ENCODE measurements around the gene ZNF26. TPM values are rescaled to one million over a fixed set of nuclear protein-coding genes. Genes with fewer than 3 reads are reported as not detected.

Gene ZNF26
- total and polyA plus RNA-seq, 10 of the 15 experiments (the other 5 are each of a cell fraction or from before 2014, with no cell fraction given) = 1.00 to 17.1 (median 10.5) TPM

DNA sequence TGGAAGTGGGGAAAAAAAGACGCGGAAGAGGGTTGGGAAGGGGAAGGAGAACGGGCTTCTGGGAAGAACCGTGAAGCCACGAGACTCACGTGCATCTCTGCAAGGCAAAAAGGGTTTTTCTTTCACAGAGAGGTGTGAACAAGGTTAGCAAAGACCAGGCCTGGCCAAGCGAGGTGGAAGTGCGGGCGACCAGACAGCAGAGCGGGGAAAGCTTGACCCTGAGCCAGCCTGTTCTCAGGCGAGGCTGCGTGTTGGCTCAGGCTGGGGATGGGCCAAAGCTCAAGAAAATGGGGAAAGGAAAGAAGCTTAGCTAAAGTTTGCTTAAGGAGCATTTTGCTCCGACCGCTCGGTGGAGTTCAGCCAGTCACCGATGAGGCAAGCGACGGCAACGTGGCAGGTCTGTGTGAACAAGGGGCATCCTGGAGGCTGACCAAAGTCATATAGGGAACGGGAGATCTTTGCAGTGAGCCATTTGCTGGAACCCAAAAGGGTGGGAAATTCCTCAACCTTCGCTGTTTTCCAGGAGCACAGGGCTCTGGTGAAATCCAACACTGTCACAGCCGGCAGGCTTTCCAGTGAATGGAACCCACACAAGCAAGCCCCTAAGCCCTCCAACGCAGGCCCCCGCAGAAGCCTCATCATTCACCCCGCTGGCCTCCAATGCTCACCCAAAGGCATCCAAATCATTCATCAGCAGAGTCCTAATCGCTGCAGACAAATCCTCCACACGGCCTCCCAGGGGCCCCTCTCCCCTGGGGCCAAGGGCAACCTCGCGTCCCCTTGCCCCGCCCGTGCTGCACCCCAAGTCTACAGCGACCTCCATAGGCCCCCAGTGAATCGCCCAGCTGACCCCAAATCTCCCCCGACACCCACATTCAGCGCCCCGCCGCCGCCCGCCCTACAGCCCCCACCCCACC is 30.8 kb upstream of the ZNF26 start (continued):
- TF ChIP-seq ETV6 (conservative IDR thresholded peaks at IDR 0.05 in 1 of 2, IDR thresholded peaks at IDR 0.05 in 1 of 2; ENCODE audit: borderline replicate concordance in 1 of 2, low read depth in 1 of 2) = no peak
- TF ChIP-seq, protein P1, sequence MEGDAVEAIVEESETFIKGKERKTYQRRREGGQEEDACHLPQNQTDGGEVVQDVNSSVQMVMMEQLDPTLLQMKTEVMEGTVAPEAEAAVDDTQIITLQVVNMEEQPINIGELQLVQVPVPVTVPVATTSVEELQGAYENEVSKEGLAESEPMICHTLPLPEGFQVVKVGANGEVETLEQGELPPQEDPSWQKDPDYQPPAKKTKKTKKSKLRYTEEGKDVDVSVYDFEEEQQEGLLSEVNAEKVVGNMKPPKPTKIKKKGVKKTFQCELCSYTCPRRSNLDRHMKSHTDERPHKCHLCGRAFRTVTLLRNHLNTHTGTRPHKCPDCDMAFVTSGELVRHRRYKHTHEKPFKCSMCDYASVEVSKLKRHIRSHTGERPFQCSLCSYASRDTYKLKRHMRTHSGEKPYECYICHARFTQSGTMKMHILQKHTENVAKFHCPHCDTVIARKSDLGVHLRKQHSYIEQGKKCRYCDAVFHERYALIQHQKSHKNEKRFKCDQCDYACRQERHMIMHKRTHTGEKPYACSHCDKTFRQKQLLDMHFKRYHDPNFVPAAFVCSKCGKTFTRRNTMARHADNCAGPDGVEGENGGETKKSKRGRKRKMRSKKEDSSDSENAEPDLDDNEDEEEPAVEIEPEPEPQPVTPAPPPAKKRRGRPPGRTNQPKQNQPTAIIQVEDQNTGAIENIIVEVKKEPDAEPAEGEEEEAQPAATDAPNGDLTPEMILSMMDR (IDR thresholded peaks at IDR 0.05 in 2 of 3, conservative IDR thresholded peaks at IDR 0.05 in 1 of 3; ENCODE audit: control insufficient read depth in 2 of 3, extremely low read depth in 1 of 3, insufficient read depth in 1 of 3, low read depth in 3 of 3, low read length in 3 of 3) = peak in 2 of 3 experiments; percentile 5 to 28; a peak in 1 of 6 replicates
- TF ChIP-seq CBX3 (IDR thresholded peaks at IDR 0.05; ENCODE audit: borderline replicate concordance, low read depth) = no peak
- no peak for TF ChIP-seq ZNF622 (IDR thresholded peaks at IDR 0.05)
- TF ChIP-seq CHD1 (IDR thresholded peaks at IDR 0.05; ENCODE audit: low read depth, low read length) = no peak
- TF ChIP-seq SMARCA5 (IDR thresholded peaks at IDR 0.05) = no peak
- peak; percentile 93 for TF ChIP-seq MEF2B (IDR thresholded peaks at IDR 0.05; ENCODE audit: partially characterized antibody, poor library complexity, severe bottlenecking)
- TF ChIP-seq, protein P2, sequence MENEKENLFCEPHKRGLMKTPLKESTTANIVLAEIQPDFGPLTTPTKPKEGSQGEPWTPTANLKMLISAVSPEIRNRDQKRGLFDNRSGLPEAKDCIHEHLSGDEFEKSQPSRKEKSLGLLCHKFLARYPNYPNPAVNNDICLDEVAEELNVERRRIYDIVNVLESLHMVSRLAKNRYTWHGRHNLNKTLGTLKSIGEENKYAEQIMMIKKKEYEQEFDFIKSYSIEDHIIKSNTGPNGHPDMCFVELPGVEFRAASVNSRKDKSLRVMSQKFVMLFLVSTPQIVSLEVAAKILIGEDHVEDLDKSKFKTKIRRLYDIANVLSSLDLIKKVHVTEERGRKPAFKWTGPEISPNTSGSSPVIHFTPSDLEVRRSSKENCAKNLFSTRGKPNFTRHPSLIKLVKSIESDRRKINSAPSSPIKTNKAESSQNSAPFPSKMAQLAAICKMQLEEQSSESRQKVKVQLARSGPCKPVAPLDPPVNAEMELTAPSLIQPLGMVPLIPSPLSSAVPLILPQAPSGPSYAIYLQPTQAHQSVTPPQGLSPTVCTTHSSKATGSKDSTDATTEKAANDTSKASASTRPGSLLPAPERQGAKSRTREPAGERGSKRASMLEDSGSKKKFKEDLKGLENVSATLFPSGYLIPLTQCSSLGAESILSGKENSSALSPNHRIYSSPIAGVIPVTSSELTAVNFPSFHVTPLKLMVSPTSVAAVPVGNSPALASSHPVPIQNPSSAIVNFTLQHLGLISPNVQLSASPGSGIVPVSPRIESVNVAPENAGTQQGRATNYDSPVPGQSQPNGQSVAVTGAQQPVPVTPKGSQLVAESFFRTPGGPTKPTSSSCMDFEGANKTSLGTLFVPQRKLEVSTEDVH (IDR thresholded peaks at IDR 0.05; ENCODE audit: low read depth, partially characterized antibody) = no peak
- no peak for TF ChIP-seq SREBF2 (IDR thresholded peaks at IDR 0.05; ENCODE audit: low read length)
- no peak for TF ChIP-seq MTA2 (IDR thresholded peaks at IDR 0.05; ENCODE audit: low read depth)
